GM18867 (cell line): ENCODE measurements around the gene PSMA7.

Experiments used
- ATAC-seq: cut with Tn5 transposase; IDR thresholded peaks from one replicate; pipeline ENCODE4 v1.9.1; 2021; ENCODE audit warnings: mild to moderate bottlenecking, moderate library complexity; ENCODE audit not compliant: unreplicated experiment

The PSMA7 gene

GRCh38 chr20:62172666-62173065, 29.5 kb upstream of the PSMA7 start:
- no peak for ATAC-seq

- no peak for ATAC-seq
These were observed 28.1 kb upstream of the PSMA7 start for GRCh38 chr20:62171245-62171644.

- ATAC-seq, result no peak
These were observed 27.3 kb upstream of the PSMA7 start for GRCh38 chr20:62170536-62170935.

GRCh38 chr20:62168890-62169435, 25.8 kb upstream of the PSMA7 start:
- no peak for ATAC-seq

- ATAC-seq, result no peak
These were observed 24.9 kb upstream of the PSMA7 start for GRCh38 chr20:62168061-62168460.

GRCh38 chr20:62167474-62167873, 24.3 kb upstream of the PSMA7 start:
- no peak for ATAC-seq

- ATAC-seq, result no peak
These were observed 22.7 kb upstream of the PSMA7 start for GRCh38 chr20:62165762-62166399.

- no peak for ATAC-seq
These were observed 21.9 kb upstream of the PSMA7 start for GRCh38 chr20:62164879-62165761.

GRCh38 chr20:62163986-62164762, 21.0 kb upstream of the PSMA7 start:
- ATAC-seq, result no peak

- ATAC-seq, result no peak
These were observed 20.3 kb upstream of the PSMA7 start for GRCh38 chr20:62163485-62163865.

GRCh38 chr20:62162765-62163484, 19.7 kb upstream of the PSMA7 start:
- ATAC-seq, result no peak

- ATAC-seq, result no peak
These were observed 18.2 kb upstream of the PSMA7 start for GRCh38 chr20:62161347-62161746.

- no peak for ATAC-seq
These were observed 17.7 kb upstream of the PSMA7 start for GRCh38 chr20:62160876-62161275.

GRCh38 chr20:62160253-62160652, 17.1 kb upstream of the PSMA7 start:
- no peak for ATAC-seq

GRCh38 chr20:62159839-62160238, 16.6 kb upstream of the PSMA7 start:
- no peak for ATAC-seq

GRCh38 chr20:62159052-62159451, 15.9 kb upstream of the PSMA7 start:
- no peak for ATAC-seq

- no peak for ATAC-seq
These were observed 15.3 kb upstream of the PSMA7 start for GRCh38 chr20:62158541-62158940.

GRCh38 chr20:62158088-62158400, 14.8 kb upstream of the PSMA7 start:
- ATAC-seq, result no peak

- ATAC-seq, result no peak
These were observed 14.3 kb upstream of the PSMA7 start for GRCh38 chr20:62157387-62158087.
